T-helper 2 cell treated with Interferon-gamma antibody and Interleukin-4, amounts not matched to agents 5 μg/mL and 100 μg/mL, for 36 hours (primary cell): ENCODE data around the gene PRTG.
"Not testable (repeated sequence)": the region's sequence is repeated elsewhere in the genome, so short reads cannot be mapped to it uniquely, and the experiment has no call there.

Source experiments
- DNase-seq: peaks from one replicate; pipeline ENCODE4 v3.0.0; 2021; ENCODE audit warnings: low spot score
- H3K27ac Mint-ChIP-seq: one replicate; pipeline ENCODE4 v1.8.0; 2021; ENCODE audit warnings: mild to moderate bottlenecking, mixed read lengths
- H3K27me3 Mint-ChIP-seq: one replicate; pipeline ENCODE4 v1.8.0; 2021; ENCODE audit warnings: low read depth, mixed read lengths
- H3K36me3 Mint-ChIP-seq: one replicate; pipeline ENCODE4 v1.8.0; 2021; ENCODE audit warnings: low read depth, mixed read lengths
- H3K4me1 Mint-ChIP-seq: one replicate; pipeline ENCODE4 v1.8.0; 2021; ENCODE audit warnings: low read depth, mixed read lengths
- H3K4me3 Mint-ChIP-seq: one replicate; pipeline ENCODE4 v1.8.0; 2022; ENCODE audit warnings: mild to moderate bottlenecking, moderate library complexity, mixed read lengths
- H3K9me3 Mint-ChIP-seq: one replicate; pipeline ENCODE4 v1.8.0; 2021; ENCODE audit warnings: mixed read lengths

PRTG gene

GRCh38 chr15:55738715-55739114 is 4.2 kb downstream of the PRTG start:
- Mint-ChIP-seq H3K9me3 (no peaks in the 10 kb centered on the region), H3K27me3 (peaks cover 40% of the 10 kb centered on the region), H3K4me3 (no peak overlapping the region), H3K4me1 (no peaks in the 10 kb centered on the region), H3K36me3 (no peaks in the 10 kb centered on the region), H3K27ac (no peak overlapping the region)
- DNase-seq, result no peak

- Mint-ChIP-seq H3K36me3 (no peaks in the 10 kb centered on the region), H3K4me3 (no peak overlapping the region), H3K27ac (no peak overlapping the region), H3K4me1 (no peaks in the 10 kb centered on the region), H3K27me3 (peaks cover 40% of the 10 kb centered on the region), H3K9me3 (no peaks in the 10 kb centered on the region)
- no peak for DNase-seq
Observed at GRCh38 chr15:55737373-55737772, 5.6 kb downstream of the PRTG start.

GRCh38 chr15:55736756-55737155 is 6.2 kb downstream of the PRTG start:
- Mint-ChIP-seq H3K27me3 (peaks cover 41% of the 10 kb centered on the region), H3K4me1 (no peaks in the 10 kb centered on the region), H3K27ac (no peak overlapping the region), H3K4me3 (no peak overlapping the region), H3K9me3 (no peaks in the 10 kb centered on the region), H3K36me3 (no peaks in the 10 kb centered on the region)
- DNase-seq, result no peak

GRCh38 chr15:55734641-55735040 is 8.3 kb downstream of the PRTG start:
- DNase-seq, result no peak
- H3K9me3 Mint-ChIP-seq, result no peaks in the 10 kb centered on the region
- no peak overlapping the region for H3K27ac Mint-ChIP-seq
- H3K27me3 Mint-ChIP-seq, result peaks cover 44% of the 10 kb centered on the region
- H3K36me3 Mint-ChIP-seq, result no peaks in the 10 kb centered on the region
- no peak overlapping the region for H3K4me3 Mint-ChIP-seq
- no peaks in the 10 kb centered on the region for H3K4me1 Mint-ChIP-seq

- H3K27ac Mint-ChIP-seq, H3K36me3 Mint-ChIP-seq, DNase-seq, H3K9me3 Mint-ChIP-seq, H3K4me3 Mint-ChIP-seq, H3K4me1 Mint-ChIP-seq: not testable (repeated sequence)
- peaks cover 38% of the 10 kb centered on the region for H3K27me3 Mint-ChIP-seq
Observed at GRCh38 chr15:55733461-55733860, 9.5 kb downstream of the PRTG start.

GRCh38 chr15:55721554-55722185 is 21.3 kb downstream of the PRTG start:
- Mint-ChIP-seq H3K4me3 (no peak overlapping the region), H3K9me3 (no peaks in the 10 kb centered on the region), H3K27me3 (peaks cover 8% of the 10 kb centered on the region), H3K4me1 (no peaks in the 10 kb centered on the region), H3K27ac (no peak overlapping the region), H3K36me3 (no peaks in the 10 kb centered on the region)
- DNase-seq, result no peak

GRCh38 chr15:55715355-55716076 is 27.4 kb downstream of the PRTG start:
- Mint-ChIP-seq H3K4me3 (no peak overlapping the region), H3K4me1 (peaks cover 2% of the 10 kb centered on the region), H3K27me3 (peaks cover 10% of the 10 kb centered on the region), H3K9me3 (no peaks in the 10 kb centered on the region), H3K36me3 (no peaks in the 10 kb centered on the region), H3K27ac (no peak overlapping the region)
- no peak for DNase-seq

- Mint-ChIP-seq H3K9me3 (no peaks in the 10 kb centered on the region), H3K4me1 (peaks cover 2% of the 10 kb centered on the region), H3K36me3 (no peaks in the 10 kb centered on the region), H3K27ac (no peak overlapping the region), H3K4me3 (no peak overlapping the region), H3K27me3 (peaks cover 10% of the 10 kb centered on the region)
- no peak for DNase-seq
Observed at GRCh38 chr15:55714064-55714463, 28.9 kb downstream of the PRTG start.

- Mint-ChIP-seq H3K27me3 (peaks cover 10% of the 10 kb centered on the region), H3K27ac (no peak overlapping the region), H3K4me1 (peaks cover 4% of the 10 kb centered on the region), H3K4me3 (no peak overlapping the region), H3K9me3 (no peaks in the 10 kb centered on the region), H3K36me3 (no peaks in the 10 kb centered on the region)
- DNase-seq, result no peak
Observed at GRCh38 chr15:55712363-55712762, 30.6 kb downstream of the PRTG start.

- Mint-ChIP-seq H3K9me3 (no peaks in the 10 kb centered on the region), H3K4me1 (peaks cover 4% of the 10 kb centered on the region), H3K4me3 (no peak overlapping the region), H3K36me3 (no peaks in the 10 kb centered on the region), H3K27ac (no peak overlapping the region), H3K27me3 (peaks cover 9% of the 10 kb centered on the region)
- no peak for DNase-seq
Observed at GRCh38 chr15:55710286-55710685, 32.7 kb downstream of the PRTG start.

GRCh38 chr15:55709458-55709857 is 33.5 kb downstream of the PRTG start:
- DNase-seq, result no peak
- Mint-ChIP-seq H3K36me3 (no peaks in the 10 kb centered on the region), H3K4me1 (peaks cover 4% of the 10 kb centered on the region), H3K27me3 (peaks cover 9% of the 10 kb centered on the region), H3K9me3 (no peaks in the 10 kb centered on the region), H3K4me3 (no peak overlapping the region), H3K27ac (no peak overlapping the region)

GRCh38 chr15:55708720-55709119 is 34.2 kb downstream of the PRTG start:
- Mint-ChIP-seq H3K9me3 (no peaks in the 10 kb centered on the region), H3K4me1 (peaks cover 7% of the 10 kb centered on the region), H3K27ac (no peak overlapping the region), H3K36me3 (no peaks in the 10 kb centered on the region), H3K27me3 (peaks cover 9% of the 10 kb centered on the region), H3K4me3 (no peak overlapping the region)
- no peak for DNase-seq

GRCh38 chr15:55707951-55708350 is 35.0 kb downstream of the PRTG start:
- H3K4me3 Mint-ChIP-seq, result no peak overlapping the region
- H3K9me3 Mint-ChIP-seq, result no peaks in the 10 kb centered on the region
- H3K4me1 Mint-ChIP-seq, result peaks cover 9% of the 10 kb centered on the region
- H3K36me3 Mint-ChIP-seq, result no peaks in the 10 kb centered on the region
- peaks cover 5% of the 10 kb centered on the region for H3K27me3 Mint-ChIP-seq
- H3K27ac Mint-ChIP-seq, result no peak overlapping the region
- no peak for DNase-seq

- H3K4me3 Mint-ChIP-seq, result no peak overlapping the region
- no peaks in the 10 kb centered on the region for H3K36me3 Mint-ChIP-seq
- DNase-seq, result no peak
- peaks cover 5% of the 10 kb centered on the region for H3K27me3 Mint-ChIP-seq
- H3K27ac Mint-ChIP-seq, result no peak overlapping the region
- peaks cover 9% of the 10 kb centered on the region for H3K4me1 Mint-ChIP-seq
- H3K9me3 Mint-ChIP-seq, result no peaks in the 10 kb centered on the region
Observed at GRCh38 chr15:55707518-55707917, 35.4 kb downstream of the PRTG start.

GRCh38 chr15:55703873-55704301 is 39.1 kb downstream of the PRTG start:
- DNase-seq, result no peak
- H3K27ac Mint-ChIP-seq, result no peak overlapping the region
- peaks cover 7% of the 10 kb centered on the region for H3K4me1 Mint-ChIP-seq
- no peaks in the 10 kb centered on the region for H3K36me3 Mint-ChIP-seq
- H3K9me3 Mint-ChIP-seq, result no peaks in the 10 kb centered on the region
- H3K27me3 Mint-ChIP-seq, result peaks cover 2% of the 10 kb centered on the region
- H3K4me3 Mint-ChIP-seq, result no peak overlapping the region
